ENCODE measurements around the gene GPALPP1. TPM values are rescaled to one million over a fixed set of nuclear protein-coding genes. Genes with fewer than 3 reads are reported as not detected.
"Not testable (repeated sequence)": the region's sequence is repeated elsewhere in the genome, so short reads cannot be mapped to it uniquely, and the experiment has no call there.

The GPALPP1 gene, protein sequence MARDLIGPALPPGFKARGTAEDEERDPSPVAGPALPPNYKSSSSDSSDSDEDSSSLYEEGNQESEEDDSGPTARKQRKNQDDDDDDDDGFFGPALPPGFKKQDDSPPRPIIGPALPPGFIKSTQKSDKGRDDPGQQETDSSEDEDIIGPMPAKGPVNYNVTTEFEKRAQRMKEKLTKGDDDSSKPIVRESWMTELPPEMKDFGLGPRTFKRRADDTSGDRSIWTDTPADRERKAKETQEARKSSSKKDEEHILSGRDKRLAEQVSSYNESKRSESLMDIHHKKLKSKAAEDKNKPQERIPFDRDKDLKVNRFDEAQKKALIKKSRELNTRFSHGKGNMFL
- 27.3 and 27.4 TPM in 2 replicates for total RNA-seq

DNA sequence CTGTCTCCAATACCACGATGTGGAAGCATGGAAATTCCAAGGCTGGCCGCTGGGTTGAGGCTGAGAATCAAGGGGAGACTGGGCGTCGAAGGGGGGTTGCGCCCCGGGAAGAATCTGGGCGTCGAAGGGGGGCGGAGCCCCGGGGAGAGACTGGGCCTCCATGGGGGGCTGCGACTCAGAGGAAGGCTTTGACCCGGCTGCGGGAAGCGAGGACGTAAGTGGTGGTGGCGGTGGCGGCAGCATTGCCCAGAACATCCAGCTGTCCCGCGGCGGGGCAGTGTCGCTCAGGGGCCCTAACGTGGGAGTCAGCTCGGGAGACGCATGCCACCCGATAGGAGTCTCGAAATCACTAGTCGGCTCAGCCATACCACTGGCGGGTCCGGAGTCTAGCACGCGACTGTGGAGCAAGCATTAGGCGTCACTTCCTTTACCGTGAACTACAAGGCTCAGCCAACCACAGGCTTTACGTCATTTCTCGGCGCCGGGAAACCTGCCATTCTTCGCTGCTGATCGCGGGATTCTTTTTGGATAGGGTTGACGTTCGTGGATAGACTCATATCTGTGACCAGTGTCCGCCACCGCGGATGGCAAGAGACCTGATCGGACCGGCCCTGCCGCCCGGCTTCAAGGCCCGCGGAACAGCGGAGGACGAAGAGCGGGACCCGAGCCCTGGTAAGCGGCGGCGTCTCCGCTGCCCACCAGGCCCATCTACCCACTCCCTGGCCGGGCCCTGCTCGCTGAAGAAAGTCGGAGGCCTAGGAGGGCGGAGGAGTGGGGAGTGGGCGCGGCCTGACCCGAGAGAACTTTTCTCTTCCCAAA, at the start of gene GPALPP1, which contains the start of gene NUFIP1:
Gene GPALPP1, plus strand, starts transcription at position 468 of the 819 bp plus-strand sequence. Its CDS starts 117 bp downstream, at position 585.
Gene NUFIP1, minus strand, starts transcription at position 401 of the 819 bp plus-strand sequence. Its CDS starts 35 bp downstream, at position 366.
- peak; percentile 77 for DNase-seq (ENCODE audit: extremely low read depth, low read depth, low spot score)

DNA sequence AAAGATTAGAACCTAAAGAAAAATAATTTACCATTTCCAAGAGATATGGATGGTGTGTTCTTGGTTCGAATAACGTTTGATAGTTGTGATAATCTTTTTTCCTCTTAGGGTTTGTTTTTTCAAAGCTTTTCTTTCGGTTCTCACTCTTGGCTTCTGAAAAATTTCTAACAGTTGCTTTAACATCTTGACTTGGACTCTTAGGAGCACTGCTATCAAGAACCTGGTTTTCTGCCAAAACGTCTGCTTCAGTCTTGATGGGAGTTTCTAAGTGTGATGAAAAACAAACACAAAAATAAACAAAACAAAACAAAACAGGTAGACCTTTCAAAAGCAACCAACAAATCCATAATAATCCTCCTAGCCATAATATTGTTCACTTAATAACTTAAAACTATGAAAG, 45.9 kb upstream of the GPALPP1 start:
- DNase-seq (ENCODE audit: extremely low read depth, low read depth, low spot score): not testable (repeated sequence)

DNA sequence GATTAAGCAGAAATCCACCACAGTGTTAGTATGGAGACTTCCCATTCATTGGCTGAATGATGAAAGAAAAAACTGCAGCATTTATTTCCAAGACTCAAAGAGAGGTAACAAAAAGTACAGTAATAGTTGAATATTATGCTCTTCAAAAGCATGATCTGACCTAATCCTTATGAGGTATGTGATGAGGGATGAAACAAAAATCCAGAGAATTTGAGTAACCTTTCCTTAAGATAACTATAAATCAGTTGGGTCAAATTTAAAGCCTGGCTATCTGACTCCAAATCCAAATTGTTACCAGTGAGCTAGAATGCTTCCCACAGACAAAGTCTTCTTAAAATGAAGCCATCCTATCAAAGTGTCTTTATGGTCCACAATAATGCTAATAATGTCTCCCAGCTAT, 38.2 kb upstream of the GPALPP1 start:
- no peak for DNase-seq (ENCODE audit: extremely low read depth, low read depth, low spot score)

DNA sequence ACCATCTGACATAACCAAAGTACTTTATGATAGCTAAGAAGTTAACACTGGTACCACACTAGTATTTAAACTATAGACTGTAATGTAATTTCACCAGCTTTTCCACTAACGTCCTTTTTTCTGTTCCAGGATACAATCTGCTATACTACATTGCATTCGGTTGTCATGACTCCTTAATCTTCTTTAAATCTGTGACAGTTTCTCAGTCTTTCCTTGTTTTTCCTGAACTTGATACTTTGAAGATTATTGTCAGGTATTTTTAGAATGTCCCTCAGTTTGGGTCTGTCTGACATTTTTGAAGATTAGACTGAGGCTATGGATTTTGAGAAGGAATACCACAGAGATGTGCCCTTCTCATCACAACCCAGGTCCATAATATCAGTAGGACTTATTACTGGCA, 36.7 kb upstream of the GPALPP1 start:
- no peak for DNase-seq (ENCODE audit: extremely low read depth, low read depth, low spot score)

DNA sequence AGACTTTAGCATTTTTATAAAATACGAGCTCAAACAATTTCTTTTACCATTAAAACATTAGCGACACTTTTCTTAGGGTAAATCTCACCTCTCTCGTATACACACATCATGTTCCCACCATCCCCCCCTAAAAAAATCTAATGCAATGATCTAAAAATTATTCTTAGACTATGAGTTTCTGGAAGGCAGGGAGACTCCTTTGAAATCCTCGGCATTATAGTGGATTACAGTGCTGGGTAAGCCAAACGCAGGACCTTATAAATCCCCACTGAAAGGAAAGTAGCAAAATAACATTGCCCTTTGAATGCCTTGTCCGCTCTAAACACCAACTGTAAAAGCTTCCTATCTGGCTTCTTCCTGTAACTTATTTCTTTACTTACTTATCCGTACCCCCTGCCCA, 35.1 kb upstream of the GPALPP1 start:
- DNase-seq (ENCODE audit: extremely low read depth, low read depth, low spot score): no peak

DNA sequence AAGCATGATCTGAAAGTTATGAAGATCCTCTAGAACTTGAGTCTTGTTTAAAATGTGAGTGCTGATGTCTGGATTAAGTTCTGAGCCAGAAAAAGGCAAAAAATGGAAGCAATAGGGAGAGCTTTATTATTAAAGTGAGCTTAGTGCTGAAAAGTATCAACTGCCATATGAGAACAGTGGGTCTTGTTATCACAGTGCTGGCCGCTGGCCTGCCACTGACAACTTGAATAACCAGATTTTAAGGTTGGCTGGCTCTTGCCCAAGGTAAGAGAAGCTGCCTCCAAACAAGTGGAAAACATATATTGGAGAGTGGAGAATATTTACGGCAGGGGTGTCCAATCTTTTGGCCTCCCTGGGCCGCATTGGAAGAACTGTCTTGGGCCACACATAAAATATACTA, 33.9 kb upstream of the GPALPP1 start:
- DNase-seq (ENCODE audit: extremely low read depth, low read depth, low spot score): no peak

DNA sequence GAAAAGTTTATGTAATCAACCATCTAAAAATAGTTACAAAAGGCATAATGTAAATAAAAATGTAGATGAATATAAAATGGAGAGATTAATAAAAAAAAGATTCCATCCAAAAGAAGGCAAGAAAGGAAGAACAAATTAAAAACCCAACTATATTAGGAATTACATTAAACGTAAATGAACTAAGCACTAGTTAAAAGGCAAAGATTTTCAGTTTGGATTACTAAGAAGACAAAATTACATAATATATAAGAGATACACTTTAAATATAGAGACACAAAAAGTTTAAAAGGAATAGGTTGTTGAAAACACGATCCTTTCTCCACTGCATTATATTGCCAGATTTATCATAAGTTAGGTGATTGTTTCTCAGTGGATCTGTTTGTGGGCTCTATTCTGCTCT, 27.3 kb upstream of the GPALPP1 start:
- DNase-seq (ENCODE audit: extremely low read depth, low read depth, low spot score): no peak

DNA sequence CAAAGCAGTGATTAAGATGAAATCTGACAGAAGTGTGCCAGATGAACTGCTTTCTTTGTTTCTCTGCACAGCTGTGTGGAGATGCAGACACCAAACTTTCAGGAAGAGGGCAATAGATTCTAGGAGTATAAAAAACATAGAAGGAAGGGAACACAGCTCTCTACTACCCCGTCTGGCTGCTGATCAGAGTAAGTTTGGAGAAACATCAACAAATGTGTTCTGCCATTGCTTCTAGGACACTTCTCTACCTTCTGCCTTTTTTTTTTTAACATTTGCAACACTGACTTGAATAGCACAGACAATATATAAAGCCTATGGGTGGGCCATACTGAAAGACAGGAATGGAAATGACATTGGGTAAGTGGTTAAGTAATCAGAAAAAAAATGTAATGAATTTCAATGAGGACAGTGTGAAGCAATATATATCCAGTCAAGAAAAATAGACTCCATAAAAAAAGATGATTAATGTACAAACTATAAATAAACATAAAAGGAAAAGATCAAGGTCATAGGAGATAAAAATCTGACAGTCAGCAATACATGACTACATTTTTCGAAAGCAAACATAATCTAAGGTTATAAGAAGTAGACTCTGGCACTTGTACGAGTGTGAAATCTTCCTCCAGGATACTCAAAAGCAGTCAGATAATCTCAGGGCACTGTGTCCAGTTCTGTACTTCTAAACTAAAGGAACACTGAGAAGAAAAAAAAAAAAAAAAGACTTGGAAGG, 21.5 kb upstream of the GPALPP1 start:
- no peak for DNase-seq (ENCODE audit: extremely low read depth, low read depth, low spot score)

DNA sequence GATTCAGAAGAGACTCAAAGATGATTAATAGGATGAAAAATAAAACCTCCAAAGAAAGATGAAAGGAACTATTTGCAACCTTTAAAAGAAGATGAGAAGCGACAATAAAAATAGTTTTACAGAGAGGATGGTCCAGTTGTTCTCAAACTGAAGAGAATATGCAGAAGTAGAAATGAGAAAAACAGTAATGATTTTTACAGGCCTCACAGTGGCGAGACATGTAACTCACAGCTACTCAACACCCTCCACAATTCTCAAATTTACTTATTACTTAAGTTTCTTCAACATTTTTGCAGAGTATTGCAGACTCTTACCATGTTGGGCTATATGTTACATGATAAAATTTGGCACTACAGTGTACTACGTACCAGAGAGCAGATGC, 20.9 kb upstream of the GPALPP1 start:
- DNase-seq (ENCODE audit: extremely low read depth, low read depth, low spot score): no peak

DNA sequence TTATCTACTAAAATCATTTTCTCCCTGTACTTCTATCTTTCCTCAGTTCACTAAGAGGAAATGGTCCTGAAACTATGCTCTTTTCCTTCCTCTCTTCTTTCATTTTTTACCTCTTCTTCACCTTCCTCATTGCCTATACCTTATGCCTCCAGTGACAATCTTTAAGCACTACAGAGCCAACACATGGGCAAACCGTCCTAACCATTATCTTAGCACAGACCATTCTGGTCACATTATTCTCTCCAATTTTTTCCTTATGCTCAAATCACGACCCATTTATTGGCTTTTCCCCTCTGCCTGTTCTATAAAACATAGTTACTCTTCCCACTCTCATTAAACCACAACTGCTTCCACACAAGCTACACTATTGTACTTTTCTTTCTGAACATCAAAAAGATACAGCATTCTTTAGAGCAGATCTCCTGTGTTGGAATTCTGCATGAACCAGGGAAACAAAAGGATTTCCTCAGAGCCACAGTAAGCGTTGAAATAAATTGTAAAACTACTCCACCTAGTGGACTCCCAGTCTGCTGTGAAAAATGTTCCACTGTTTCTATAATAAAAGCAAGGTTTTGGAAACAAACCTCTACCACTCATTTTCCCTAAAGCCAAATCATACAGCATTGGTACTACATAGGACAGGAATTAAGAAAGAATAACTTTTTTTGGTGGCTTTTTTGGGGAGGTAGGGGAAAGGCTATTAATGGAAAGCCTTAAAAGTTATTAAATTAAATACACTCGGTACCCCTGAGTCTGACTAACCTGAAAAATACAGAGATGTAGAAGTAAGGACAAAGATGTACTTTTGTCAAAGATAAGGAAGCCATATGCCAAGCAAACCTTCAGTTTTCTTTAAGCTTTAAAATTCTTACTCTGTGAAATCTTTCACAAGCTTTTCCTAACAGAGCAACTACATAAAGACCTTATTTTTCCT, 19.5 kb upstream of the GPALPP1 start:
- DNase-seq (ENCODE audit: extremely low read depth, low read depth, low spot score): peak; percentile 65

DNA sequence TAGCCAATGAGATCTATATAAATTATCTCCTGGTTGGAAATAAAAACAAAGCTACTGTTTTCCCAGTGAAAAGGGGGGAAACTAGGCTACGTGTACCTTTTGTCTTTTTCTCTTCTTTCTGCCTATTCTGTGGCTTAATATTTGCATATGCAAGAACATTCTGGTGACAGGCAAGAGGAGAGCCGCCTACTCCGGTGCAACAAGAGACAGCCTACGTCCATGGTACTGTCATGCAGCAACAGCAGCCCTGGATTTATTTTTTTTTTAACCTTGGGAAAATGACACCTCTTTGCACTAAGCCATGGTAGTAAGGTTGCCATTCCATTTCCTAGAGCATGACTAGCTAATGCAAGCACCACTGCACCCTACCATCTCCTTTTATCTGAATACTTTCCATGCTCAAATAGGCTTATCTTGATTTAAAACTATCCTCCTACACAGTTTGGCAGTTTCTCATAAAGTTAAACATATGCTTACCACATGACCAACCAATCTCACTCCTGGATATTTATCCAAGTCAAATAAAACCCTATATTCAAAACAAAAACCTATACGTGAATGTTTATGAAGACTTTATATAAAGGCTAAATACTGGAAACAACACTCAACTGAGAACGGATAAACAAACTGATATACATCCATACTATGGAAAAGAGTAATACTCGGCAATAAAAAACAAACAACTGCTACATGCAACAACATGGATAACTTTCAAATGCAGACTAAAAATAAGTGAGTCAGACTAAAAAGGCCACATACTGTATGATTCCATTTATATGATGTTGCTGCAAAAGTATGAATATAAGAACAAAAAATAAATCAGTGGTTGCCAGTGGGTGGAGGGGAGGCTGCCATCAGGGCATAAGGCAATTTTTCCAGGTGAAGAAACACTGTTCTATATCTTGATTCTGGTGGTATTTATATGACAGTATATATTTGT, 17.4 kb upstream of the GPALPP1 start:
- no peak for DNase-seq (ENCODE audit: extremely low read depth, low read depth, low spot score)

DNA sequence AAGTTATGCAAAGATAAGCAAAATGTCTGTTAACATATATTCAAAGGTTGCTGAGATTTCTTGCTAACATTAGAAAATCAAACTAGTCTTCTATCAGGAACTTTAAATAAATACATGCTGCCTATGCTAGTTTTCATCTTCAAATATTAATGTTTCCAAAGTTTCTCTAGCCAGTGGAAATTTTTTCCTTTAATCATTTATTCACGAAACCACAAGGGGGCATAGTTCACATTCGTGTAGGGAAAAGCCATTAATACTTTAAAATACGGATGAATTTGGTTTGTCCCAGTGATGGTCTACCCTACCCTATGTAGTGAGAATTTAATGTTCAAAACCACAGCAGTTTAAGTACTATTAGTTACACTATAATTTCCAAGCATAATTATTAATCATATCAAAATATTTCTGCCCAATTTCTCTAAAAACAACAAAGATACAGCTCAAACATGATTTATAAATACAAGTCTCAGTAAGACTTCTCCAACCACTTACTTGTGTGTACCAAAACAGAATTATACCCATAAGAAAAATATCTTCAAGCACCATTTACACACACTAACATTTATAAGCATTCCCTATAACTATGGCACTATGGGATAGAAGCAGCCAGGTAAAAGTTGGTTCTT, 16.3 kb upstream of the GPALPP1 start:
- DNase-seq (ENCODE audit: extremely low read depth, low read depth, low spot score): no peak

DNA sequence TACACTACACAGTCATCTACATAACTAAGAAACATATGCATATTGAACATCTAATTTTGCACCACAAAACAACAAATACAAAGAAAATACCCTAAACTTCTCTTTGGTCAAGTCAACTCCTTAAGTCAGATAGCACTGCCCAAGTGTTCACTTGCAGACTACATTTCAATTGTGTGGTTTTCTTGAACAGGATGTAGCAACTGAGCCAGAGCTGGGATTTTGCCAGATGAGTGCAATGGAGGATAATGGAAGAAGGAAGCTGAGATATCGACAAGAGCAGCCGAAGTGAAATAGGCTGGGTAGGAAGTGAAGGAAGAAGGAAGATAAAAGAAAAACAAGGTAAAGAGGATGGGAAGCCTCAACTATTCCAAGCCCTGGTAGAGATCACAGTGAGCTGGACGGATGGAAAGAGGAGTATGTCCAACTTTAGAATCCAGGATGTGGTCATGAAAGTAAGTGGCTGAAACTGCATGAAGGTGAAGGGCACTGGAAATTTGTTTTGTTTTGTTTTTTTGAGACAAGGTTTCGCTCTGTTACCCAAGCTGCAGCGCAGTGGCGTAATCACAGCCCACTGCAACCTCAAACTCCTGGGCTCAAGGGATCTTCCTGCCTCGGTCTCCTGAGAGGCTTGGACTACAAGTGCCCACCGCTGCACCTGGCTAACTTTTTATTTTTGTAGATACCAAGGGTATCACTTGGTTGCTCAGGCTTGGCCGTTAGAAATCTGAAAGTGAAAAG, 15.1 kb upstream of the GPALPP1 start:
- no peak for DNase-seq (ENCODE audit: extremely low read depth, low read depth, low spot score)

DNA sequence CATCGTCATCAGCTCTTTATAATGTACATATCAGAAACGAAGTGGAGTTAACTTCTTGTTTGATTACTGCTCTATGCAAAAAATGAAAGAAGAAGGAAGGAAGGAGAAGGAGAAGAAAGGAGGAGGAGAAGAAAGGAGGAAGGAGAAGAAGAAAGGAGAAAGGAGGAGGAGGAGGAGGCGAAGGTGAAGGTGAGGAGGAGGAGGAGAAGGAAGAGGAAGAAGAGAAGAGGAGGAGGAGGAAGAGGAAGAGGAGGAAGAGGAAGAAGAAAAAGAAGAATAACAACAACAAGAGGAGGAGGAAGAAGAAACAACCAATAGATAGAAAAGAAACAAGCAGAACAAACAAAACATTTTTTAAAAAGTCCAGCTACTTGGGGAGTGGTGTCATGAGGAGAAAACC, 13.1 kb upstream of the GPALPP1 start:
- DNase-seq (ENCODE audit: extremely low read depth, low read depth, low spot score): no peak

DNA sequence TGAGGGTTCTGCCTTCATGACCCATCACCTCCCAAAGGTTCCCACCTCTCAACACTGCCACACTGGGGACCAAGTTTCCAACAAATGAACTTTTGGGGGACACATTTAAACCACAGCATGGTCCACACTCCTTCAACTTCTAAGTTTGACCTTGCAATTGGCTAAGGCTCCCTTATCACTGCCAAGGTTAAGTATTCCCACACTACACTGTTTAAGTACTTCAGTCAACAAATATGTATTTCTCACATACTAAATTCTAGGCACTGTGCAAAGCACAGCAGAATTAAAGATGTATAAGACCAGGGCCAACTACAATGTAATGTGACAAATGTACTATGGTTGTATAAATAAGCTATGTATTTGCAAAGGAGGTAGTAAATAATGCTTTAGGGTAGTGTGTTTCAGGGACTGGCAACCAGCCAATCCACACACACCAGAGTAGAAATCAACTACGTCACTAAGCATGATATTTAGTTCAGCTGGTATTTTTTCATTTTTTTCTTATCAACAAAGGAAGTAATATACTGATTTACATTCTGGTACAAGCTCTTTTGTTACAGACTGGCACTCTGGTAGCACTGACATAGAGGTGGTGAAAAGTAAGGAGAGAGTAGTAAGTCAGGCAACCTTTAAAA, 12.3 kb upstream of the GPALPP1 start:
- no peak for DNase-seq (ENCODE audit: extremely low read depth, low read depth, low spot score)

DNA sequence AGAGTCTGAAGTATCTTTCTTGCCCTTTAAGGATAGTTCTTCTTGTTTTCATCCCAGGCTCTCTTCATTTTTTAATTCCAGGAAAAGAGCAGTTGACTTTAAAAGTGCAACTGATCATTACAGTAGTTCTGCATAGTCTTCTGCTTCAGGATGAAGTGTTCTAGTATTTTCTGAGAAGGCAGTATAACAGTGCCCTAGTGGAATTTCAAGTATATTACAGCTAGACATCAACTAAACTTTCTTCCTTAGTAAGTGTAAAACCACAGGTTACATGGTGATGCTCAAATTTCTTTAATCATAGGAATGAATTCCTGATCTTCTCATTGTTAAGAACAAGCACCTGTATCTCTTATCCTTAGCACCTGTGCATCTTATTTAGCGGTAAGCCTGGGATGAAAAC, 11.0 kb upstream of the GPALPP1 start:
- no peak for DNase-seq (ENCODE audit: extremely low read depth, low read depth, low spot score)

DNA sequence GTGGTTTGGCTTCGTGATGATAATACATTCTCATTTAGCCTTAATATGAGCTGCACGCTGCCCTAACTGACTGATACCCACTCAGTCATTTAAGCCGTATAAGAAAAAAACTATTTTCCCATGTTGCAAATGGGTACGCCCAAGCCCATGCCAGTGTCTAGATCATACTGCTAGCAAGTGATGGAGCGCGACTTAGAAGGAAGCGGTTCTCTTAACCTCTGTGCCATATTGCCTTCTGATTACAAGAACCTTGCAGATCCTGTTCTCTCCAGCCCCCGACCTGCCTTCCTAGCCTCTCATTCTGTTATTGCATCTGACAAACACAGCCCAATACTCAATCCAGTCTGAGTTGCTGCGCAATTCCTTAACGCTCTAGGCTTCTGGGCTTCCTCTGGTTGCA, 603 bp downstream of the GPALPP1 start:
- no peak for DNase-seq (ENCODE audit: extremely low read depth, low read depth, low spot score)

DNA sequence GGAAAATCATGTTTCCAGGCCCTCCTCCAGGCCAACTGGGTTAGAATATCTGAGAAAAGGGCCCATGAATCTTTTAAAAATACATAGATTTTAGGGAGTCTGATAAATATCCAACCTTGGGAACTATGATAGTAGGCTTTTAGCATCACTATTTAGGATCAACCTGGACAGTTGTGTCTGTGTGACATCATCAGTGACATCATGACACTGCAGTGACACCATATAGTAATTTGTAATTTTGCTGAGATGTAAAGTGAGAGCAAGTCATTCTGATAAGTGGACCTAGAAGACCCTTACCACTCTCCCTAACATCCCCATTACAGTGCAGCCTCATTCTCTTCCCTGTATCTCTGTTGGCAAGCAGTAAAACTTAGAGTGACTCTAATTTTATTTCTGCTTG, 14.1 kb downstream of the GPALPP1 start:
- no peak for DNase-seq (ENCODE audit: extremely low read depth, low read depth, low spot score)
